GM12891 (cell line): ENCODE results near the gene C7orf33.

Experiments
- PAX5 ChIP-seq: IDR thresholded peaks from 2 replicates; pipeline ENCODE4 v1.6.1; 2011; ENCODE audit warnings: low read length, moderate library complexity, mild to moderate bottlenecking; ENCODE audit not compliant: insufficient read depth, severe bottlenecking
- POLR2A ChIP-seq: IDR thresholded peaks from 2 replicates; pipeline ENCODE4 v1.6.1; 2011; ENCODE audit warnings: low read depth, low read length, control low read depth
- POLR2AphosphoS5 ChIP-seq: IDR thresholded peaks from 2 replicates; pipeline ENCODE4 v1.6.1; 2011; ENCODE audit warnings: low read depth, low read length, control low read depth
- POU2F2 ChIP-seq: IDR thresholded peaks from 2 replicates; pipeline ENCODE4 v1.6.1; 2011; ENCODE audit warnings: low read depth, mild to moderate bottlenecking, control low read depth, low read length, moderate library complexity
- SPI1 ChIP-seq: IDR thresholded peaks from 2 replicates; pipeline ENCODE4 v1.6.1; 2011; ENCODE audit warnings: low read depth, low read length, control low read depth
- TAF1 ChIP-seq: IDR thresholded peaks from 2 replicates; pipeline ENCODE4 v1.6.1; 2011; ENCODE audit warnings: low read depth, low read length, control low read depth

DNA sequence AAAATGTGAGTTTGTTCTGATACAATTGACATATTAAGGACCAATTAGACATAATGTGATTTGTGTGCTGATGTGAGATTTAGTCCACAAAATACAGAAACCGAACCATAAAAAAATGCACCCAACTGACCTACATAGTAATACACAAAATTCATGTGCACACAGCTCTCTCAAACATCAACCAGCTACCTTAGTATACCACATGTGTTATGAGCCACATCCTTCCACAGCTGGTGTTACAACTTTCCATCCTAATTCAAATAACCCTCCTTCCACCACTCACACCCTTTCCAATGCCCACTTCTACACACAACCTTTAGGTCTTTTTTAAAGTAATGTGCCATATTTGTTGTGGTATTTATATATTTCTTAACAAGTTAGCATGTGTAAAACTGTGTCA, 31.7 kb upstream of the C7orf33 start:
- TF ChIP-seq POLR2AphosphoS5: no peak
- no peak for TF ChIP-seq SPI1
- TF ChIP-seq POLR2A: no peak
- TF ChIP-seq POU2F2: no peak
- TF ChIP-seq TAF1: no peak
- no peak for TF ChIP-seq PAX5
